ENCODE results near the gene PSMD6.

Gene PSMD6

DNA sequence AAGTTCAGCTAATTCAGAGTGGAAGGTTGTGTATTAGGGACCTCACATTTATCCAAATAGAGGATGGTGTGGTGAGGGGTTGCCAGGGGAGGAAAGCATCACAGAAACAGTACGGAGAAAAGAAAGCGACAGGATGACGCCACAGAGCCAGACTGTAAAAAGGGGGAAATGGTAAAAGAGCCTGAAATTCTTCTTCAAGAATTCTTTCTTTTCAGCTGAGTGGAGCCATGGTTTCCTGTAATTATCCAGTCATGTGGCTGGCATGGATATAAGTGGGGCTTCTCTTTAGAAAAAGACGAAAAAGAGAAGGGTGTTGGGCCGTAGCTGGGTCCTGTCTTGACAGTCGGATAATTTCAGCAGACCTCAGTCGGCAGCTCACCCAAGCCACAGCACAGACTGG is 24.5 kb upstream of the PSMD6 start:
- H3K9ac ChIP-seq (ENCODE audit: low read length in 5 of 5) = no peak overlapping the region
- H3K36me3 ChIP-seq (ENCODE audit: control insufficient read depth in 5 of 5, insufficient read depth in 5 of 5, low read length in 5 of 5) = no peaks in the 10 kb centered on the region
- H3K27ac ChIP-seq (ENCODE audit: low read depth, low read length) = no peak overlapping the region
- peaks cover 0 to 13% (median 0%) of the 10 kb centered on the region in 5 donors for H3K4me1 ChIP-seq (ENCODE audit: control insufficient read depth in 5 of 5, insufficient read depth in 5 of 5, low read length in 5 of 5)
- H3K27me3 ChIP-seq (ENCODE audit: control insufficient read depth in 5 of 5, insufficient read depth in 4 of 5, low read length in 5 of 5) = no peaks in the 10 kb centered on the region
- H3K9me3 ChIP-seq (ENCODE audit: control insufficient read depth in 5 of 5, low read length in 5 of 5) = no peaks in the 10 kb centered on the region
- H3K4me3 ChIP-seq (ENCODE audit: low read depth in 1 of 5, low read length in 5 of 5) = no peak overlapping the region

DNA sequence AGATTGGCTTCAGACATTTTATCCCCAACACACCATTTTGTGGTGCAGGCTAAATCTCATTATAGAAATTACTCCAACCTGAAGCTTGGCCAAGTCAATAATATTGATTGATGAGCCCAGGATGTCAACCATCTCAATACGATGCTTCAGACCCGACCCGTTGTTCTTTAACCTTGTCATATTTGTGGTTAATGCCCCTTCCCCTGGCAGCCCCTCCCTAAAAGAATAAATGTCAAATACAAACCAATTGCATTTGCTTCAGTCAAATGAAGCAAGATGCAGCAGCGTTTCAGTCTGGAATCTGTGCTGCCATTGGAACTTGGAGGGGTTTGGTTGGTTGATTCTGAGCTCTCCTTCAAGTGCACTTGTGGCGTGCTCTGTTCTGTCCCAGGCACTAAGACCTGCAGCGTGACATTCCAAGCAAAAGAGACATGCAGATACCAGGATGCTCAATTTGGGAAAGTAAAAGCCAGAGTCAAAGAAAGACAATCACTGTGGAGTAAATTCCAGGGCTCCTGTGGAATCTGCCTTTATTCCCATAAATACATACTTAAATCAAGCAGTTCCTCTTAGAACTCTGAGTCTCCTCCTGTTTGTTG is 23.8 kb upstream of the PSMD6 start:
- H3K9me3 ChIP-seq (ENCODE audit: control insufficient read depth in 5 of 5, low read length in 5 of 5) = no peaks in the 10 kb centered on the region
- H3K4me3 ChIP-seq (ENCODE audit: low read depth in 1 of 5, low read length in 5 of 5) = no peak overlapping the region
- H3K9ac ChIP-seq (ENCODE audit: low read length in 5 of 5) = no peak overlapping the region
- no peak overlapping the region for H3K27ac ChIP-seq (ENCODE audit: low read depth, low read length)
- no peaks in the 10 kb centered on the region for H3K36me3 ChIP-seq (ENCODE audit: control insufficient read depth in 5 of 5, insufficient read depth in 5 of 5, low read length in 5 of 5)
- H3K27me3 ChIP-seq (ENCODE audit: control insufficient read depth in 5 of 5, insufficient read depth in 4 of 5, low read length in 5 of 5) = no peaks in the 10 kb centered on the region
- peaks cover 0 to 13% (median 0%) of the 10 kb centered on the region in 5 donors for H3K4me1 ChIP-seq (ENCODE audit: control insufficient read depth in 5 of 5, insufficient read depth in 5 of 5, low read length in 5 of 5)

DNA sequence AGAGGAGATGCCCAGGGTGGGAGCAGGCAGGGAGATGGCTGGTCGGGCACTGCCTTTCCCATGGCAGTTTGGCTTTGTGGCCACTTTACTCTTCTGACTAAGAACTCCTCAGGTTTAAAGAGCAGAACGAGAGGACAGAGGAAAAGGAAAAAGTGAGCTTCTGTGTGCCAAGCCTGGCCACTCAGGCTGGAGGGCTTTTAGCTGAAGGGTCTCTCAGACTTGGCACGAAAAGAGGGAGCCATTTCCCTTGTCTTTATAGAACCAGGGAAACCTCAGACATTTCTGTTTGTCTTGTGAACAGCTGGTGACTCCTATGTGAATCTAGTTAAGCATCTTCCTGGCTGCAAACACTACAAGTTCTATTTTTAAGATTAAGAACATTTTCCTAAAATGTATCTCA is 23.3 kb upstream of the PSMD6 start:
- Histone ChIP-seq H3K4me1 (ENCODE audit: control insufficient read depth in 5 of 5, insufficient read depth in 5 of 5, low read length in 5 of 5) (peaks cover 0 to 13% (median 0%) of the 10 kb centered on the region in 5 donors), H3K27me3 (ENCODE audit: control insufficient read depth in 5 of 5, insufficient read depth in 4 of 5, low read length in 5 of 5) (no peaks in the 10 kb centered on the region), H3K27ac (ENCODE audit: low read depth, low read length) (no peak overlapping the region), H3K9ac (ENCODE audit: low read length in 5 of 5) (no peak overlapping the region), H3K36me3 (ENCODE audit: control insufficient read depth in 5 of 5, insufficient read depth in 5 of 5, low read length in 5 of 5) (no peaks in the 10 kb centered on the region), H3K9me3 (ENCODE audit: control insufficient read depth in 5 of 5, low read length in 5 of 5) (no peaks in the 10 kb centered on the region), H3K4me3 (ENCODE audit: low read depth in 1 of 5, low read length in 5 of 5) (no peak overlapping the region)

DNA sequence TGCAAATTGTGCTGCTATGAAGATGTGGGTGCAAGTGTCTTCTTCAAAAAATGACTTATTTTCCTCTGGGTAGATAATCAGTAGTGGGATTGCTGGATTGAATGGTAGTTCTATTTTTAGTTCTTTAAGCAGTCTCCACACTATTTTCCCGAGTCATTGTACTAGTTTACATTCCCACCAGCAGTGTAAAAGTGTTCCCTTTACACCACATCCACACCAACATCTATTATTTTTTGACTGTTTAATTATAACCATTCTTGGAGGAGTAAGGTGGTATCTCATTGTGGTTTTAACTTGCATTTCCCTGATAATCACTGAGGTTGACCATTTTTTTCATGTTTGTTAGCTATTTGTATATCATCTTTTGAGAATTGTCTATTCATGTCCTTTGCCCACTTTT is 19.7 kb upstream of the PSMD6 start:
- Histone ChIP-seq H3K4me1 (ENCODE audit: control insufficient read depth in 5 of 5, insufficient read depth in 5 of 5, low read length in 5 of 5) (peaks cover 0 to 8% (median under 1%) of the 10 kb centered on the region in 5 donors), H3K9ac (ENCODE audit: low read length in 5 of 5) (no peak overlapping the region), H3K9me3 (ENCODE audit: control insufficient read depth in 5 of 5, low read length in 5 of 5) (no peaks in the 10 kb centered on the region), H3K4me3 (ENCODE audit: low read depth in 1 of 5, low read length in 5 of 5) (no peak overlapping the region), H3K36me3 (ENCODE audit: control insufficient read depth in 5 of 5, insufficient read depth in 5 of 5, low read length in 5 of 5) (no peaks in the 10 kb centered on the region), H3K27ac (ENCODE audit: low read depth, low read length) (no peak overlapping the region), H3K27me3 (ENCODE audit: control insufficient read depth in 5 of 5, insufficient read depth in 4 of 5, low read length in 5 of 5) (no peaks in the 10 kb centered on the region)

DNA sequence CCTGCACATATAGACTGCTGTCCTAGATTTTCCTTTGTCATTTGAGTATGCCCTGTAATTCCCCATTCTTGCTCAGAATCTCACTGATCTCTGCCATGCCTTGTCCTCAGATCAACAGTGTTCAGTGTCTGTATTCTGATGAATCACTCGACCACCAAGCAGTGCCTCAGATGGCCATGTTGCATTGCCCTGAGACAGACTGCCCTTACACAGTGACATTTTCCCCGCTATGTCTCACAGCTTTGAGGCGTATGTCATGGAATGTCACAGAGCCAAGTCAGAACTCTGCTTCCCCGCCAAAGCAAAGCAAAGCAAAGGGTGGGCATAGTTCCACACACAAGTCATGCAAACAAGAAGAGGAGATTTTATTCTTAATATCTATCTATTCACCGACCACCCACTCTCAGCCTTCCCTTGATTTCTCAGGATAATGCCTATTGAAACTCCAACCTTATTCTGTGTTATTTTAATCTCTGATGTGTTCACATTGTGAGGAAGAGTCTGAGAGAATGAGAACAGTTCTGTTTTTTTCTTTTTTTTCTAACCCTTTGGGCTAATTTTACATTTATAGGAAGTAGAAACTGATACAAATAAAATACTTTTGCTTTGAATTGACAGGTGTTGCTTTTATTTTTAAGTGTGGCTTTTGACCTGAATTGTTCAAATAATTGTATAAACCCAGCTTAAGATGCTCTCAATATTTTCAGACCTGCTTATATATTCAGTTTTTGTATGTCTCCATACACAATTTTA is 16.9 kb upstream of the PSMD6 start:
- Histone ChIP-seq H3K27me3 (ENCODE audit: control insufficient read depth in 5 of 5, insufficient read depth in 4 of 5, low read length in 5 of 5) (no peaks in the 10 kb centered on the region), H3K27ac (ENCODE audit: low read depth, low read length) (no peak overlapping the region), H3K9ac (ENCODE audit: low read length in 5 of 5) (no peak overlapping the region), H3K9me3 (ENCODE audit: control insufficient read depth in 5 of 5, low read length in 5 of 5) (no peaks in the 10 kb centered on the region), H3K4me1 (ENCODE audit: control insufficient read depth in 5 of 5, insufficient read depth in 5 of 5, low read length in 5 of 5) (peaks cover 0 to 8% (median 0%) of the 10 kb centered on the region in 5 donors), H3K4me3 (ENCODE audit: low read depth in 1 of 5, low read length in 5 of 5) (no peak overlapping the region), H3K36me3 (ENCODE audit: control insufficient read depth in 5 of 5, insufficient read depth in 5 of 5, low read length in 5 of 5) (no peaks in the 10 kb centered on the region)

DNA sequence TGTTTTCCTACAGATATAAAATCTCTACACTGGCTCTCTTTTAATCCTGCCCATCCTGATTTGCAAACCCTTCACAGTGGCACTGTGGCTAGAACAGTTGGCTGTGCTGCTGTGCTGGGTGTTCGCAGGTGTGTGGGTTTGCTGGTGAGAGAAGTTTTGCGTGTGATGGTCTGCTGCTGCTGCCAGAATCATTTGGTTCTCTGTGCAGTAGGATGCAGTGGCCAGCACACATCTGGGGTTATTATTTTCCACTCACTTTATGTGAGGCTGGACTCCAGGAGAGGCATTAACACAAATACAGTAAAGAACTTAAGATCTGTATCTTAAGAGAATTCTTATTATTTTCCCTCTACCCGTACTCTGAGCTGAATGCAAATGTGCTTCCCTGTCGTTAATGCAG is 16.0 kb upstream of the PSMD6 start:
- H3K27ac ChIP-seq (ENCODE audit: low read depth, low read length) = no peak overlapping the region
- no peaks in the 10 kb centered on the region for H3K36me3 ChIP-seq (ENCODE audit: control insufficient read depth in 5 of 5, insufficient read depth in 5 of 5, low read length in 5 of 5)
- peaks cover 0 to 8% (median 0%) of the 10 kb centered on the region in 5 donors for H3K4me1 ChIP-seq (ENCODE audit: control insufficient read depth in 5 of 5, insufficient read depth in 5 of 5, low read length in 5 of 5)
- H3K9me3 ChIP-seq (ENCODE audit: control insufficient read depth in 5 of 5, low read length in 5 of 5) = peaks cover 0 to under 1% (median 0%) of the 10 kb centered on the region in 5 donors
- H3K4me3 ChIP-seq (ENCODE audit: low read depth in 1 of 5, low read length in 5 of 5) = no peak overlapping the region
- H3K9ac ChIP-seq (ENCODE audit: low read length in 5 of 5) = no peak overlapping the region
- H3K27me3 ChIP-seq (ENCODE audit: control insufficient read depth in 5 of 5, insufficient read depth in 4 of 5, low read length in 5 of 5) = no peaks in the 10 kb centered on the region

DNA sequence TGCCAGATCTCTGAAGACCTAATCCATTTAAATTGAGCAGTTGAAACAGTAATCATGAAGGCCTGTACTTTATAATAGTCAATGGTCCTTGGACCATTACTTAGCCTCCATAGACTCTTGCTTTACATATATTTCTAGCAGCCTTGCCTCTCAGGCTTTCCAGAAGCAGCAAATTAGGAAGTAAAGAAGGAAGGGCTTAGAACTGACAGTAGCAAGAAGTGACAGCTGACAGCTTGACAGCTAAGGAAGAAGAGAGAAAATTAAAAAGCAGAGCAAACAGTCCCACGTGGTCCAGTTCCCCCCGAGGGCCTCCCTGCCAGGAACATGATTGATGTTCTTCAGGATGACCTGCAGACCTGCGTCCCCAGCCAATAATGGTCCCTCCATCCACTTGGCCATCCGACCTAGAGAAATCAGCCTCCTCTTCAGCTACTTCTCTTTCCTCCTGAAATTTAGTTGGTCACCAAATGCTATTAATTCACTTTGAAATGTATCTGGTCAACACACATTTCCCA is 15.0 kb upstream of the PSMD6 start:
- Histone ChIP-seq H3K4me3 (ENCODE audit: low read depth in 1 of 5, low read length in 5 of 5) (no peak overlapping the region), H3K27ac (ENCODE audit: low read depth, low read length) (no peak overlapping the region), H3K4me1 (ENCODE audit: control insufficient read depth in 5 of 5, insufficient read depth in 5 of 5, low read length in 5 of 5) (peaks cover 0 to 8% (median 0%) of the 10 kb centered on the region in 5 donors), H3K27me3 (ENCODE audit: control insufficient read depth in 5 of 5, insufficient read depth in 4 of 5, low read length in 5 of 5) (no peaks in the 10 kb centered on the region), H3K9me3 (ENCODE audit: control insufficient read depth in 5 of 5, low read length in 5 of 5) (peaks cover 0 to 3% (median 0%) of the 10 kb centered on the region in 5 donors), H3K36me3 (ENCODE audit: control insufficient read depth in 5 of 5, insufficient read depth in 5 of 5, low read length in 5 of 5) (no peaks in the 10 kb centered on the region), H3K9ac (ENCODE audit: low read length in 5 of 5) (no peak overlapping the region)

DNA sequence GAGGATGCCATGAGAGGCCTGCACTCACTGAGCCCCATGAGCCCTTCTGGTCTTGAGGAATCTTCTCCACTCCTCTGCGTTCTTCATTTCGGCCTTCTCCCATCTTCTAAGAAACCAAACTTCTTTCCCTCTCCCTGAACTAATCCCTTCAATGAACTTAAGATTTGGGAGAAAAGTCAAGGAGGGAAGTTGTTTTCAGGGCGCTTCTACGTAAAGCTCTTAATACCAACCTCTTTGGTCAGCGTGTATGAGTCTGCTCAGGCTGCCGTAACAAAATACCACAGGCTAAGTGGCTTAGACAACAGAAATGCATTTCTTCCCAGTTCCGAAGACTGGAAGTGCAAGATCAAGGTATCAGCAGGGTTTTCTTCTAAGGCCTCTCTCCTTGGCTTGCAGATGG is 13.8 kb upstream of the PSMD6 start:
- Histone ChIP-seq H3K4me1 (ENCODE audit: control insufficient read depth in 5 of 5, insufficient read depth in 5 of 5, low read length in 5 of 5) (peaks cover 0 to 8% (median 0%) of the 10 kb centered on the region in 5 donors), H3K9me3 (ENCODE audit: control insufficient read depth in 5 of 5, low read length in 5 of 5) (peaks cover 0 to 3% (median 0%) of the 10 kb centered on the region in 5 donors), H3K4me3 (ENCODE audit: low read depth in 1 of 5, low read length in 5 of 5) (no peak overlapping the region), H3K27ac (ENCODE audit: low read depth, low read length) (no peak overlapping the region), H3K27me3 (ENCODE audit: control insufficient read depth in 5 of 5, insufficient read depth in 4 of 5, low read length in 5 of 5) (no peaks in the 10 kb centered on the region), H3K9ac (ENCODE audit: low read length in 5 of 5) (no peak overlapping the region), H3K36me3 (ENCODE audit: control insufficient read depth in 5 of 5, insufficient read depth in 5 of 5, low read length in 5 of 5) (no peaks in the 10 kb centered on the region)

DNA sequence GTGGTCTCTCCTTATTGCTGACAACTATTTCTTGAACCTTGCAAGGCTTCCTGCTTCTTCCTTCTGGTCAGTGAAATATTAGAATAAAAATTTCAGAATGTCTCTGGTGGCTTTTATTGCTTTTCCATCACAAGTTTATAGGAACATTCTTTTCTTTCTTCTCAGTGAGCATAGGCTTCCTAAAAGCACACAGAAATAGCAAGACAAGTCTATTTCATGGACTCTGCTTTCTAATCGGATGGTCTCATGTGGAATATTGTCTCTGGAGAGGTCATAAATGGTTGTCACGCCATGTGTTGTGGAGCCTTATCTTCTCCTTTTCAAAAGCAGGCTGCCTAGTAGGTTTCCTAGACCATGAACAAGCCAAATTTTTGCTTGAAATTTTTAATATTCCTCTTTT is 9.8 kb upstream of the PSMD6 start:
- H3K9ac ChIP-seq (ENCODE audit: low read length in 5 of 5) = no peak overlapping the region
- H3K4me3 ChIP-seq (ENCODE audit: low read depth in 1 of 5, low read length in 5 of 5) = no peak overlapping the region
- no peaks in the 10 kb centered on the region for H3K36me3 ChIP-seq (ENCODE audit: control insufficient read depth in 5 of 5, insufficient read depth in 5 of 5, low read length in 5 of 5)
- H3K27me3 ChIP-seq (ENCODE audit: control insufficient read depth in 5 of 5, insufficient read depth in 4 of 5, low read length in 5 of 5) = peaks cover 0 to 5% (median 0%) of the 10 kb centered on the region in 5 donors
- no peak overlapping the region for H3K27ac ChIP-seq (ENCODE audit: low read depth, low read length)
- H3K4me1 ChIP-seq (ENCODE audit: control insufficient read depth in 5 of 5, insufficient read depth in 5 of 5, low read length in 5 of 5) = peaks cover 0 to 6% (median 5%) of the 10 kb centered on the region in 5 donors
- peaks cover 0 to 3% (median 0%) of the 10 kb centered on the region in 5 donors for H3K9me3 ChIP-seq (ENCODE audit: control insufficient read depth in 5 of 5, low read length in 5 of 5)
